HL-60/S4 treated with phorbol 12-myristate 13-acetate at 8.2 ng/mL for 4 days and 3 days (cell line): Measurements from ENCODE around the gene UBE2I.

ENCODE experiments used
- in situ Hi-C: fragments of 300-500 bp; cut with MboI; formaldehyde crosslinking; loops from 2 replicates; pipeline ENCODE4 v1.15.0; 2022; ENCODE audit warnings: low sequenced_read_pairs

The UBE2I gene

GRCh38 chr16:1277151-1277598, 32.3 kb upstream of the UBE2I start:
- in situ Hi-C loops: no loop called here

- in situ Hi-C loops: no loop called here
Observed at GRCh38 chr16:1277617-1278282, 31.7 kb upstream of the UBE2I start.

DNA sequence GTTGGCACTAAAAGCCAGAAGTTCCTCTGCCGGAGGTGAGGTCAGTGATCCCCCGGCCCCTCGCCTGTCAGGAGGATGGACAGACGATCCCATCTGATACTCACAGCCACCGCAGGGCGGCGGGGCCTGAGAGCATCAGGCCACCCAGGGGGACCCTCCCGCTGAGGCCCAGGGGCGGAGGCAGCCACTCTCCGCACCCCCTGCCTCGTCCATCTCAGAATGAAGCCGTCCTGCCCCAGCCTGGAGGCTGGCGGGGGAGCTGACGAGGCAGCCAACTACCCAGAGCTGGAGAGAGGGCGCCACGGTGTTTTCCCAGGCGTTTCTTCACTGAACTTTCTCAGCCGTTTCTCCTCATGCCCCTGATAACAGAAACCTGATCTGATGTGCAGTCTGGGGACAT, 31.0 kb upstream of the UBE2I start:
- in situ Hi-C loops: no loop called here

DNA sequence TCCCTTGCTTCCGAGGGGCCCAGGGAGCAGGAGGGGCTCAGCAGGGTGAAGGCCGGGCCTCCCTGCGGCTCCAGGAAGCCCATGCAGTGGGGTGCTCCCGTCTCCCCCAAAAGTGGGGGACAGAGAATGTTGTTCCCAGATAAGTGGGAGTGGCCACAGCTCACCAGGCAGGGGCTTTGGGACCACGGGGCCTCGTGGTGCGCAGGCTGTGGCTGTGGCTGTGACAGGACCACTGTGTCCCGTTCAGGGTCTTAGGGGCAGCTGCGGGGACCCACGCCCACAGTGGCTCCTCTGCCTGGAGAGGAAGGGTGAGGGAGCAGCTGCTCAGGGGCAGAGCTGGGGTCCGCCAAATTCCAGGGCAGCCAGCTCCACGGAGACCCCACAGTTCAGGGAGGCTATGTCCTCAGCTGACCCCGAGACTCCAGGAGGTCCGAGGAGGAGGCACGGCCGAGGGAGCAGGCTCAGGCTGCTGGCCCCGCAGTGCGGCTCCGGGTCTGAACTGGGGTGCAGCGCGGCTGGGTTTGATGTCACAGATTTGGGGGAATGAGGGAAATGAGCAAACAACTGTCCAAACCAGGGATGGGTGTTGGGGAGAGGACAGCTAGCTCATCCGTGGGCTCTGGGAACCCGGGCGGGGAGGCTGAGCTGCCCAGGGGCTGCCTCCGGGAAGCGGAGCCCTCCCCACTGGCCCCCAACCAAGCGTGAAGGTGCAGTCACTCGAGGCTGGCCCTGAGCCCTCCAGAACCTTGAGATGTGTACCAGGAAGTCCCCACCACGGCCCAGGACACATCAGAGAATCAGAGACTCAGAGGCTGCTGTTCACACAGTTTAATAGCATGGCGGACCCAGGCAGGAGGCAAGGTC, 30.1 kb upstream of the UBE2I start:
- in situ Hi-C loops: no loop called here

- in situ Hi-C loops: no loop called here
Observed at GRCh38 chr16:1279945-1280589, 29.4 kb upstream of the UBE2I start.

GRCh38 chr16:1280783-1281182, 28.7 kb upstream of the UBE2I start:
- in situ Hi-C loops: no loop called here

GRCh38 chr16:1281517-1281916, 27.9 kb upstream of the UBE2I start:
- in situ Hi-C loops: no loop called here

- in situ Hi-C loops: no loop called here
Observed at GRCh38 chr16:1282324-1282973, 27.0 kb upstream of the UBE2I start.

- in situ Hi-C loops: no loop called here
Observed at GRCh38 chr16:1283296-1283695, 26.1 kb upstream of the UBE2I start.

DNA sequence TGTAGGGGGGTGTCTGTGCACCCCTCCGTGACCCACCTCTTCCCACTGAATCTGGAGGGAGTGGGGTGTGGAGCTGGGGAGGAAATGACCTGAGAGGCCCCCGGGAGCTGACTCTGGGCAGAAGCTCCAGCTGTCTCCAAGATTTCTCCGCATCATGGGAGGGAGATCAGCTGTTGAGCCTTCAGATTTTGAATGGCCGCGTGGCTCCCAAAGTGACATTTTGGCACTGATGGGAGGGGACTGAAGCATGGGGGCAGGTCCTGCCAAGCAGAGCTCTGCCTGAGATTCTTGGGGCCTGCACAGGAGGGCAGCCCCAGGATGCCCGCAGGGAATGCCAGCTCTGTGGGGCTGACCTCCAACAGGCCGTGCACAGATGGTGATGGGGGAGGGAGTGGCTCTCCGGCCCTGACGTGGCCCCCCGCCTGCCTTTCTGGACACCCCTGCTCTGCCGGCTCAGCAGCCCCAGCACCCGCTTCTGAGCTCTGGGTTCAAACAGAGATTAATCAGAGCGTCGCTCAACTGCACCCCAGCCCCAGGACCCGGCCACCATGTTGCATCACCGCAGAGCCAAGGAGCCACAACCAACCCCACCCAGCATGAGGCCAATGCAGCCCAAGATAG, 25.3 kb upstream of the UBE2I start:
- in situ Hi-C loops: no loop called here

DNA sequence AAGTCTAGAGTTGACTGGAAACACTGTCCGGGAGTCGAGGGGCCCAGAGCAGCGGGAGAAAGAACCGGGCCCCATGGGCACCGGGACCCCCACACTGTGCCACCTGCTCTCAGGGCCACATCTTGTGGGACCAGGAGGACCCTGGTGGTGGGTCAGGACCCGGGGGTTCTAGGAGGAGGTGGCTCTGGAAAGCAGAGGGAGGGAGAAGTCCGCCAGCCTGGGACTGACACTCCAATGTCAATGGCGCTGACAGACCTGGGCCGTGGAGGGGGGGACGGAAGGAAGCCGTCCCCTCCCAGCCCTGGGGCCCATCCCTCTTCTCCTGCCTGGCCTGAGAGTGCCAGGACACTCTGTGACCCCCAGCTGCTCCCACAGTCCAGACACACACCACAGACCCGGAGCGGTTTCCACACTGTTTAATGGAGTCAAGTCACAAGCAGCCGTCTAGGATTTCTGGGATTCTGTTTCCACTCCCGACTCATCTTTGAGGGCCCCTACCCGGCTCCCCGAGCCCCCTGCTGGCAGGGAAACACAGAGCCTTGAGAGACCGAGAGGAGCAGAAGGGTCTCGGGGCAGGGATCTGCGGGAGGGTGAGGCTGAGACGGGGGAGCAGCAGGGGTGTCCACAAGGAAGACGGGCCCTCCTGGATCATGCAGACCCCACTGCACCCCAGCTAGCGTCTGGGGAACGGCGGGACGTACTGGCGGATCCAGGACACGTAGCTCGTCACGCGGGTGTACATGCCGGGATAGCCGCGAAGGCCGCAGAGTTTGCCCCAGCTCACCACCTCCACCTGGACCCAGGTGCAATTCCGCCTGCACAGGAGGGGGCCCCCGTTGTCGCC, 23.5 kb upstream of the UBE2I start:
- in situ Hi-C loops: no loop called here

DNA sequence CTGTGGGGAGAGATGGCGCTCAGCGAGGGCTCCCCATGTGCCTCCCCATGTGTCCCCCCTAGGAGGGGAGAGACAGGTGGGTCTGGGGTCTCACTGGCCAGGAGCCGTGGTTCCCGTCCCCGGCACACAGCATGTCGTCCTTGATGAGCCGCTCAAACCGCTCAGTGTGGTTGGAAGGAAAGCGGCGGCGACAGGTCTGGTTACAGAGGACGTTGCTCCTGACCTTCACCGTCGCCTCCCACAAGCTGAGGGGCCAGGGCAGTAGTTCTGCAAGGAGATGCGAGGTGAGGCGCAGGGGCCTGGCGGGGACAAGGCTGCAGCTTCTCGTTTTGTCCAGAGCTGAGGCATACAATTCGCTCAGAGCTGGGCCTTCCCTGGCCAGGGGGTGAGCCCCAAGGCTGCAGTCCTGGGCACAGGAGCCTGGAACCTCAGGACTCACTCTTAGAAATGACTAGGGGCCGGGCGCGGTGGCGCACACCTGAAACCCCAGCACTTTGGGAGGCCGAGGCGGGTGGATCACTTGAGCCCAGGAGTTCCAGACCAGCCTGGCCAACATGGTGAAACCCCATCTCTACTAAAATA, 22.8 kb upstream of the UBE2I start:
- in situ Hi-C loops: no loop called here

DNA sequence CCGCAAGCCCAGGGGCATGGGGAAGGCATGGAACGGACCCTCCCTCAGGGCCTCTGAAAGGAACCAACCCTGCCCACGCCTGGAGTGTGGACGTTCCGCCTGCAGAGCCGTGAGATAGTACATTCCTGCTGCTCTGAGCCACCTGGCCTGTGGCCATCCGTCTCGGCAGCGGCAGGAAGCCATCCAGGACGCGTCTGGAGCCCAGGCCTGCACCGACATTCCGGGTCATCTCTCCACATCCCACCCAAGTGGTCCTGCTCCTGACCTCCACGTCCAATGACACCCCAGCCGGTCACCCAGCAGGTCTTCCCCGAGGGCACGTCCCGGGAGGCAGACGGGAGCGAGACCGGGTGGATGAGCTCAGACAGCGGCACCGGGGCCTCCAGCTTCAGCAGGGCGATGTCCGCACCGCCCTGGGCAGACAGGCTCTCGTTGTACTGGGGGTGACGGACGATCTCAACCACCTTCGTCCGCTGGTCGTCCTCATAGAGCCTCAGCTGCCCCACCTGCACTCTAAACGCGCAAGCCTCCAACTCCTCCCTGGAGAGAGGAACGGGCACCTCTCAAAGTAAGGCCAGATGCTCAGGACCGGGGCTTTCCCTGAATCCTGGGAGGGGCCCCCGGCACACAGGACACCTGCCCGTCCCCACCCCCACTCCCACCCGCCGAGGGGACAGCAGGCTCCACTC, 21.3 kb upstream of the UBE2I start:
- in situ Hi-C loops: no loop called here

GRCh38 chr16:1288813-1289476, 20.5 kb upstream of the UBE2I start:
- in situ Hi-C loops: no loop called here

GRCh38 chr16:1289477-1289866, 20.0 kb upstream of the UBE2I start:
- in situ Hi-C loops: no loop called here

- in situ Hi-C loops: no loop called here
Observed at GRCh38 chr16:1290063-1290501, 19.4 kb upstream of the UBE2I start.

DNA sequence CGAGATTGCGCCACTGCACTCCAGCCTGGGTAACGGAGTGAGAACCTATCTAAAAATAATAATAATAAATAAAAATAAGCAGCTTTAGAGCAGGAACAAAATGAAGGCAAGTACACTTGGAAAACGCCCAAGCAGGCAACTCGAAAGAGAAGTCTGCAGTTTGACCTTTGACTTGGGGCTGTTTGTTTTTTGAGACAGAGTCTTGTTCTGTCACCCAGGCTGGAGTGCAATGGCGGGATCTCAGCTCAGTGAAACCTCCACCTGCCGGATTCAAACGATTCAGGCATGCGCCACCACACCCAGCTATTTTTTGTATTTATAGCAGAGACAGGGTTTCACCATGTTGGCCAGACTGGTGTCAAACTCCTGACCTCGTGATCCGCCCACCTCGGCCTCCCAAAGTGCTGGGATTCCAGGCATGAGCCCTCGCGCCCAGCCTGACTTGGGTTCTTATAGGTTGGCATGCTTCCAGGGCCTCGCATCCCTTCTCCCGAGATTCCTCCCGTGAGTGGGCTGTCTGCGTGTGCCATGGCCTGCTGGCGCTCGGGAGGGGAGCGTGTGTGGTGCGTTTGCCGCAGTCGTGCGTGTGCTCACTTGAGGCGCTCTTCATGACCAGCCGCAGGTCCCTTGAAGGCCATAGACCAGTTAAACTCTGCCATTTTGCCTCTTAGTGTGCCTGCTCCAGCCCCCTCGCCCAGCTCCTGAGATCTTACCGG, 18.4 kb upstream of the UBE2I start:
- in situ Hi-C loops: no loop called here

GRCh38 chr16:1291576-1291974, 17.9 kb upstream of the UBE2I start:
- in situ Hi-C loops: no loop called here
